ENCODE measurements around the gene CLCN7.

DNA sequence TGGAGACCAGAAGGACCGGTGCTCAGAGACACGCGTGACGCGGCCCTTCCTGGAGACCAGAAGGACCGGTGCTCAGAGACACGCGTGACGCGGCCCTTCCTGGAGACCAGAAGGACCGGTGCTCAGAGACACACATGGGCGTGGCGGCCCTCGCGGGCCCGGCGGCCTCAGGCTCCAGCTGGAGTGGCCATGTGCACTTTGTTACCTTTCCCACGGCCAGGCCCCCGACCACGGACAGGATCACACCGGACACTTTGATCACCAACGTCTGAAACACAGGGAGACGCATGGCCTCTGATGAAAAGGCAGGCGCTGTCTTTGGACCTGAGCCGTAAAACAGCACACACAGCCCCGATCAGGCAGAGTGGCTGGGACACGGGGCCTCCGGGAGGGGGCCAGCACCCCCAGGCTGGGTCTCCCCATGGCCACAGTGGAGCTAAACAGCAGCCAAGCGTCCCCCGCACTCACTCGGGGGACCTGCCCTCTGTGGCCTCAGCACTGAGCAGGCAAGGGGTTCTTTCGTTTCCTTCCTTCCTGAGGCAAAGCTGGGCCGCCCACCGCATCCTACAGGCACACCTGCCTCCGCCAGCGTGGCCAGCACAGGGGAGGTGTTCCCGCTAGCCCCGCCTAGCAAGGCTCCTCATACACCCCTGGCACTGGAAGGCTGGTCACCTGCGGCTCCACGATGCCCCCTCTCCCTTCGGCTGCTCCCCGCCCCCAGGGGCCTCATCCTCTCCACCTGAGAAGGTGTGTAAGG lies 17.2 kb downstream of the CLCN7 start:
- TF ChIP-seq, protein P1, sequence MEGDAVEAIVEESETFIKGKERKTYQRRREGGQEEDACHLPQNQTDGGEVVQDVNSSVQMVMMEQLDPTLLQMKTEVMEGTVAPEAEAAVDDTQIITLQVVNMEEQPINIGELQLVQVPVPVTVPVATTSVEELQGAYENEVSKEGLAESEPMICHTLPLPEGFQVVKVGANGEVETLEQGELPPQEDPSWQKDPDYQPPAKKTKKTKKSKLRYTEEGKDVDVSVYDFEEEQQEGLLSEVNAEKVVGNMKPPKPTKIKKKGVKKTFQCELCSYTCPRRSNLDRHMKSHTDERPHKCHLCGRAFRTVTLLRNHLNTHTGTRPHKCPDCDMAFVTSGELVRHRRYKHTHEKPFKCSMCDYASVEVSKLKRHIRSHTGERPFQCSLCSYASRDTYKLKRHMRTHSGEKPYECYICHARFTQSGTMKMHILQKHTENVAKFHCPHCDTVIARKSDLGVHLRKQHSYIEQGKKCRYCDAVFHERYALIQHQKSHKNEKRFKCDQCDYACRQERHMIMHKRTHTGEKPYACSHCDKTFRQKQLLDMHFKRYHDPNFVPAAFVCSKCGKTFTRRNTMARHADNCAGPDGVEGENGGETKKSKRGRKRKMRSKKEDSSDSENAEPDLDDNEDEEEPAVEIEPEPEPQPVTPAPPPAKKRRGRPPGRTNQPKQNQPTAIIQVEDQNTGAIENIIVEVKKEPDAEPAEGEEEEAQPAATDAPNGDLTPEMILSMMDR (IDR thresholded peaks at IDR 0.05), result no peak
- no peak for TF ChIP-seq POLR2A (IDR thresholded peaks at IDR 0.05)
- TF ChIP-seq EP300 (IDR thresholded peaks at IDR 0.05), result no peak
- TF ChIP-seq POLR2AphosphoS5 (IDR thresholded peaks at IDR 0.05), result no peak

Measured in upper lobe of left lung (tissue), 4 donors.